NCI-H774 (cell line): ENCODE measurements around the gene HSBP1L1.

Source experiments
- DNase-seq: peaks from one replicate; lab custom pipeline; 2025; lab: John Stamatoyannopoulos, UW

Gene HSBP1L1

DNA sequence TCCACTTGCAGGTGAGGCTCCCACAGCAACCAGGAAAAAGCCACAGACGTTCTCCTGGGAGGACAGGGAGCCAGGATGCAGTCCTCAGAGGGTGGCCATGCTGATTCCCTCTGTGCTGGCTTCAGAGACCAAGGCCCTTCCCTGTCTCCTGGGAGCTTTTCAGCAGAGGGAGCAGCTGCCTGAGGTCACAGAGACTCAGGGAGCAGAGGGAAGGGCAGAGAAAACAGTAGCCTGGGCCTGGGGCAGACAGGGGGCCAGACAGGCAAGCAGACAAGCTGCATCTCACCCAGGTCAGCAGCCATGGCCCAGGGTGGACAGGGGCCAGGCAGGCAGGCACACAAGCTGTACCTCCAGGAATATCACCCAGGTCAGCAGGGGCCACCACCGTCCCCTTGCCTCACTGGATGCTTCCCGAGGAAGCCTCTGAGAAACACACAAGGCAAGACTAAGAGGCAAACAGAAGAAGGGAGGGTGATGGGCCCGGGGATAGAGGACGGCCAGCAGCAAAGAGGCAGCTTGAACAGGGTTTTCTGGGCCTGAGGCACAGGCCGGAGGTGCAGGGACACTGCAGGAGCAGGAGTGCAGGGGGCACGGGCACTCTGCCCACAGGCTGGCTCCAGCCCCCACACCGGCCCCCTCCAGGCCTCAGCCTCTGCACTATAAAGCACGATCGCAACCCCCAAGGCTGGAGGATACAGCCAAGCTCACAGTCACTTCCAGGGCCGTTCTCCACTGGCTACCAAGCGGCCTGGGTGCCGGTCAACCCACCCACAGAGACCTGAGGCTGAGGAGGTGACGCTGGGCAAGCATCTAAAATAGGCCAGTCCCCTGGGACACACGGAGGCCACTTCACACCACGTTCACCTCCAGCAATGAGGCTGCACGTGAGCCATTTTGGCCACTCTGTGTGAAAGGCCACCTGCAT lies 19.1 kb upstream of the HSBP1L1 start:
- no peak for DNase-seq

DNA sequence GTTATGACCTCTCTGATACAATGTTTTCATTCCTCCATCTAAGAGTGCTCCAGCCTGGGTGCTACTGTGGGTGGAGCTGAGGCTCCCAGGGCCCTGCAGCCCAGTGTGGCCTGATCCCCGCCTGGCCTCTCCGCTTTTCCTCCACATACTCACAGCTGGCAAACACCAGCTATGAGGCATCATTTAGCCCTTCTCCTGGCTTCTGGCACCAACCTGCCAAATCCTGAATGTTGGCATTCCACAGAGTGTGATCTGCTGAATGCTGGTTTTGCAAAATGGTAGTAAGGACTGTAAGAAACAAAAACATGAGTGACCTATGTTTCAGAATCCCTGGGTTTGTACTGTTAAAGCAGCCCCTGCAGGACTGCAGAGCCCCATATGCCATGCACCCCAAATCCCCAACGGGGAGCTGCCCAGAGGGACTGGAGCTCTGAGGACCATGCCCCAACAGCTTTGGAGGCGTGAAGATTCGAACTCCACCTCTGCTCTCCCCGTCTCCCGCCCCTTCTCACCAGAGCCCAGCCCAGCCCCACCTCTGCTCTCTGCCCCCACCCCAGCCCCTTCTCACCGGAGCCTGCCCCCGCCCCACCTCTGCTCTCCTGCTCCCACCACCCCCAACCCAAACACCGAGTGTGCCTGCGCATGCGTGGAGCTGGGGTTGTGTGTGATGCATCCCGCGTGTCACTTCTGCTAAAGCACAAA lies 17.2 kb upstream of the HSBP1L1 start:
- DNase-seq = no peak

DNA sequence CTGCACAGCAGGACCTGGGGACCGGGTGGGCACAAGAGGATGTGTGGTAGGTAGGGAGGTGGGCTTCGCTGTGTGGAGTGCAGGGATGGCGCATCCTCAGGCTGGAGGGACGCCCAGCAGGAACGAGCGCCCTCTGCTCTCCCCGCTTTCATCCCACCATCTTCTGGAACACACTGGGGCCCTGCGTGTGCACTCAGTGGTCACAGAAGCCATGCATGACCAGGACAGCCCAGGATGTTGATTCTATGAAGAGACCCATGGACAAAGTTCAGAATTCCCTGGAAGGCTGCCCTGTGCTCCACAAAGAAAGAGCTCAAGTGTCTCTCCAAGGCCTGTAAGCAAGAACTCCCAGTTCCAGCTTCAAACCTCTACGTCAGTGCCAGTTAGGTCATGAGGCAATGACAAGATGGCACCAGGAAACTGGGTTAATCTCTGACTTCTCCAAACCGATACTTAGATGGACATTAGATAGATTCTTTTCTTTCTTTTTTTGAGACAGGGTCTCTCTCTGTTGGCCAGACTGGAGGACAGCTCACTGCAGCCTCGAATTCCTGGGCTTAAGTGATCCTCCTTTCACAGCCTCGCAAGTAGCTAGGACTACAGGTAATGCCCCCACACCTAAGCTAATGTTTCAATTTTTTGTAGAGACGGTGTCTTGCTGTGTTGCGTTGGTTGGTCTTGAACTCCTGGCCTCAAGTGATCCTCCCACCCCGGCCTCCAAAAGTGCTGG lies 16.4 kb upstream of the HSBP1L1 start:
- no peak for DNase-seq

DNA sequence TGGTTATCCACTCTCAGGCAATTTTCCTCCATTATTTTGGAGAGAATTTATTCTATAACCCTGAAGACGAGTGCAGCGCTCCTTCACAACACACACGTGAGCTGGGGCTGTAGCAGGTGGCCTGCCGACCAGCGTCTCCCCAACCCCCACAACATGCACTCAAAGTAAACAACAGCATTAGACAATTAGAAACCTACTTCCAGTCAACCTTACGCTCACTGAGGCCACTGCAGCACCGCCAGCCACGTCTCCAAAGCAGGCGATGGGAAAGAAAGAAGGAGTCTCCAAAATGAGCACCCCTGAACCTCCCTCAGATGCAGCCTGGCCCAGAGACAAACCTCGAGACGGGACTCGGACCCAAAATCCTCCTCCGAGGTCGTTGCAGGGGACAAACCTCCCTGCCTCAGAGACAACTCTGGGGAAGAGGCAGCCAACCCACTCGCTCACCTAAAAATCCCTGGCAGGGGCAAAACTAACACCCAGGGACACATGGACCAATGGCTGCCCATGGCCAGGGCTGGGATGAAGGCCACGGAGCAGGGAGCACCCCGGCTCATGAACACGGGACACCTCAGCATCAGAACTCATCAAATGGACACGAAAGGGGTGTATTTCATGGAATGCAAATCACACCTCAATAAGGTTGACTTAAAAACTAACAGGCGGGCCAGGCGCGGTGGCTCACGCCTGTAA lies 15.6 kb upstream of the HSBP1L1 start:
- no peak for DNase-seq

DNA sequence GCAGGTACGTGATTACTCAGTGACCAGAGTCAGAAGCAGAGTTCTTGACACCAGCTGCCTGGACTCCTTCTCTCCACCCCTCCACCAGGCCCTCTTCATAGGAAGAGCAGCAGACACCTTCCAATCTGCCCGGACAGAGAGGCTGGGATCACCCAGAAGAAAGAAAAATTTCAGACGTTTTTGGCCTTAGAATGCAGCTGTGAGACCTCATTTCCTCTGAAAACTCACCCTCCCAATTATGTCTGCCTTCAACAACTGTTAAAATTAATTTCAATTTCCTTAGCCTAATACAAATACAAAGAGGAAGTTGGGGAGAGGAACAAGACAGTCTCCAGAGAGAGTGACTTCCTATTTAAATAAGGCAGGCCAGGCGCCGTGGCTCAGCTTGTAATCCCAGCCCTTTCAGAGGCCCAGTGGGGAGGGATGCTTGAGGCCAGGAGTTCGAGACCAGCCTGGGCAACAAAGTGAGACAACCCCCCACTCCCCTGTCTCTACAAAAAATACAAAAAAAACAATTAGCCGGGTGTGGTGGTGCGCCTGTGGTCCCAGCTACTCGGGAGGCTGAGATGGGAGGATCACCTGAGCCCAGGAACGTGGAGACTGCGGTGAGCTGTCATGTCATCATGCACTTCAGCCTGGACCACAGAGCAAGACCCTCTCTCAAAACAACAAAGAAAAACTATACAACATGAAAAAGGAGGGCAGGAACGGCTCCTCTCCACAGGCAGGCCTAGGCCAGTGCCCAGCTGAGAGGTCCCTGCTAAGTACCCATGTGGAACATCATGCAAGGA lies 14.6 kb upstream of the HSBP1L1 start:
- no peak for DNase-seq

DNA sequence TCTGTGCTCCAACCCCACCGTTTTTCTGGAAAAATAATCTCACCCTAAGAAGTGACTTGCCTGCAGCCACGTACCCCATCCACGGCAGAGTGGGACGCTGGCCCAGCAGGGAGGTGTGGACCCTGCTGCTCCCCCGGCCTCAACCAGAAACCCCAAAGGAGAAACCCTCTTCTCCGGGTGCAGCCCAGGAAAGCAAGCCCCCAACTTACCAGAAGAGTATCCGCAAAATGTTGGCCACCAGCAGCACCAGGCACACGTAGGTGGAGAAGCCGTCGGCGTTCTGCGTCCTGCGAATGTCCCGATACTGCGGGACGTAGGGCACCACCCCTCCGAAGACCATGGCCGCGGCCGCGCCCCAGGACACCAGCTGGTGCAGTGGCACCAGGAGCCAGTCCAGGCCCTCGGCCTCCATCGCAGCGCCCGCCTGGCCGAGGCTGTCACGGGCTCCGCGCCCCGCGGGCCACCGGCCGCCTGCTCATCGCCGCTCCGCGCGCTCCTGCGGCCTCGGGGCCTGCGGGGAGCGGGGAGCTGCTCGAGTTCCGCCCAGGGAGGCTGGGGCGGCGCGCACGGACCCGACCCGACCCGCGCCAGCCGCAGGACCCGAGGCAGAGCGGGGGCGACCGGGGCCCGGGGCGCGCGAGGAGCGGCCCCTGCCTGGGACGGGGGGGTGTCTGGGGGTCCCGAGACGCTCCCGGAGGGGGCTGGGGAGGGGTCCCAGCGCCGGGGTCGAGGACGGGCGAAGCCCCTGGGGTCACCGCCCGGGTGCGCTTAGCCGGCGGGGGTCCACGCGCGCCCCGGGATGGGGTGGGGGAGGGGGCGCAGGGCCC lies 13.7 kb upstream of the HSBP1L1 start:
- DNase-seq = no peak

DNA sequence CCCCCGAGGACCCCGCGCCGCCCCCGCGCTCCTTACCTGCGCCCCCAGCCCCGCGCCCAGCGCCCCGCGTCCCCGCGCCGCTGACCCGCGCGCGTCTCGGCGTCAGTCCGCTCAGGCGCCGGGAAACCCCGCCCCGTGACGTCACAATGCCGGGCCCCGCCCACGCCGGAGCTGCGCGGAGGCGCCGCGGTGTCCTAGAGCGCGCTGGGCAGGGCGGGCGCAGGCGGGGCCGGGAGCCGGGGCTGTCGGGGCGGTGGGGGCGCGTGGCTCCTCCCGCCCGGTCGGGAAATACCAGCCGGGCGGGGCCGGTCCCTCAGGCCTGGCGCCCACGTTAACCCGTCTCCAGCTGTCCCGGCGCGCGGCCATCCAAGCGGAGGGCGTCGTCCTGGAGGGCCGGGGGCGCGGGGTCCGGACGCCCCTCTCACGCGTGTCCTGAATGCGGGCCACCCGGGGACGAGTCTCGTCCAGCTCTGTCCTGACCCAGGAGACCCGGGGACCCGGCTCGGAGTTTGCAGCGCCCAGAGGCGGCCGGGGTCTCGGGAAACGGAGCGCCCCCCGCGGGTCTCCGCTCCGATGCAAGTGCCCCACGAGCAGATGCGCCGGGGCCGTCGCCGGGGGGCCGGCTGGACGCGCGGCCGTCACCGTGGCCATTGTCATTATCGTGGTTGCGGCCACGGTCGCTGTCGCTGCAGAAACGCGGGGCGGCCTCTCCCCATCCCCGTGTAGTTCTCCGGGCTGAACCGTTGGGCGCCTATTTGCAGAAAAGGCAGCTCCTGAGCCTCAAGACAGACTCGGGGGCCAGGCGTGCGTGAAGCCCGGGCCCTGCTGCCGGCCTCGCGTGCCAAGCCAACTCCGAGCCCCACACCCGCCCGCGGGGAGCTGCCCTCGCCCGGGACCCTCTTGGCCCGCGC lies 12.6 kb upstream of the HSBP1L1 start, which contains the start of gene SLC66A2:
TSS of gene SLC66A2 (minus strand) at position 109 of the 911 bp plus-strand sequence. CDS start 727 bp downstream, outside the sequence.
- DNase-seq = peak; percentile 74

DNA sequence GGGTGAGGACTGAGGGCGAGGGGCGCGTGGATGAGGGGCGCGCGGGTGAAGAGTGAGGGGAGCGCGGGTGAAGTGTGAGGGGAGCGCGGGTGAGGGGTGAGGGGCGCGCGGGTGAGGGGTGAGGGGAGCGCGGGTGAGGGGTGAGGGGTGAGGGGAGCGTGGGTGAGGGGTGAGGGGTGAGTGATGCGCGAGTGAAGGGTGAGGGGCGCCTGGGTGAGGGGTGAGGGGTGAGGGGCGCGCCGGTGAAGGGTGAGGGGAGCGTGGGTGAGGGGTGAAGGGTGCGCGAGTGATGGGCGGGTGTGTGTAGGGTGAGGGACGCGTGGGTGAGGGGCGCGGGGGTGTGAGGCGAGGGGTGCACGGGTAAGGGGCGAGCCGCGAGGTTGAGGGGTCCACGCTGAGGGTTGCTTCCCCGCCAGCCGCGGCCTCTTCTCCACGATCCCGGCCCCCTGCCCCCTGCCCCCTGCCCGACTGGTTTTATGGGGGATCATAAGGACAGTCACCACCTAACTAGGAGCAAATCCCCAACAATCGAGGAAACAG lies 11.9 kb upstream of the HSBP1L1 start:
- DNase-seq = no peak

DNA sequence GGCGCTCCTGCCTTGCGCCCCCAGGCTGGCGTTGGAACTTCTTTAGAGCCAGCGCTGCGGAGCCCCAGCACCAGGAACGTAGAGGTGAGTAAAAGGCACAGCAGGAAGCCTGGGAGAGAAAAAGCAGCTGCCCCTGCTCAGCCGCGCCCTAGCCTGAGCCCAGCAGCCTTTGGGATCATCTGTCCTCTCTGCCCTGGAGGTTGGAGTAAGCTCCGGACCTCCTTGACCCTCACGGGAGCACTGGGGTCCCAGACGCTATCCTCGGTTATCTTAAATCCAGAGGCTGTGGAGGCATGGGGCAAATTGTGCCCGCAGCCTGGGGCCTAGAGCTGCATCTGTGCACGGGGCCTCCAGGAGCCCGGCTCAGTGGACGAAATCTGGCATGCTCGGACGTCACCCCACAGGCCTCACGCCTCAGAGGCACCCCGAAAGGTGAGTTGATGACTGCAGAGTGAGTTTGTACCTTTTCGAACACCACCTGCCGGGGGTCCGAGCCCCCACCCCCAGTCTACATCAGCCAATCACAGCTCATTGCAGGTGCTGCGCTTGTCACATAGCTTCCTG lies 11.4 kb upstream of the HSBP1L1 start:
- no peak for DNase-seq

DNA sequence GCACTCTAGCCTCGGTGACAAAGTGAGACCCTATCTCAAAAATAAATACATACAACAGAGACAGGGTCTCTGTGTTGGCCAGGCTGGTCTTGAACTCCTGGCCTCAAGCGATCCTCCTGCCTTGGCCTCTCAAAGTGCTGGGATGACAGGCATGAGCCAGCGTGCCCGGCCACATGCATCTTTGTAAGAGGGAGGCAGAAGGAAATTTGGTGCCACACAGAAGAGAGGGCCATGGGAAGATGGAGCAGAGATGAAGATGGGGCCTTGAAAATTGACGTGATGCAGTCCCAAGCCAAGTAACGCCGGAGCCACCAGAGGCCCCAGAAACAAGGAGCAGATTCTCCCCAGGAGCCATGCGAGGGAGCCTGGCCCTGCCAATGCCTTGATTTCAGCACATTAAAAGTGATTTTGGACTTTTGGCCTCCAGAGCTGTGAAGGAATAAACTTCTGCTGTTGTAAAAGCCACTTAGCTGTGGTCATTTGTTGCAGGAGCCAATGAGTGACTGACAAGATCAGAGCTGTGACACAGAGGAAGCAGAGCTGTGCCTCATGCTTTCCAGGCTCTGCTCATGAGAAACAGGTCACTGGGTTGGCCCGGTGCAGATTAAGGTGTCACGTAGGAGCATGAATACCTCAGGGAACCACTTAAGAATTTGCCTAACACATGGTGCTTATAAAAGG lies 10.3 kb upstream of the HSBP1L1 start:
- no peak for DNase-seq

DNA sequence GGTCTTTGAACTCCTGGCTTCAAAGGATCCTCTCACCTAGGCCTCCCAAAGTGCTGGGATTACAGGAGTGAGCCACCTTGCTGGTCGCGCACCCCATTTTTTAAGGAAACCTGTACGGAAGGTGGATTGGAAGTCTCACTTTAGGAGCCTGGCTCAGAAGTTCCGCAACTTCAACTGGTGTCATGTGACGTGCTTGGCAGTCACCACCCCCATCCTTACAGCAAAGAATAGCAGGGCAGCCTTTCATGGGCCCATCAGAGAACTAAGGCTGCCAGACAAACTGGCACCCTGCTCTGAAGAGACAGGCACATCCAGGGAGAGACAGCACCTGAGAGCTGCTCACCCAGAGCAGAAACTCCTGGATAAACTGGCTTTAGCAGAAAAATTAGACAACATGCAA lies 9.7 kb upstream of the HSBP1L1 start:
- no peak for DNase-seq

DNA sequence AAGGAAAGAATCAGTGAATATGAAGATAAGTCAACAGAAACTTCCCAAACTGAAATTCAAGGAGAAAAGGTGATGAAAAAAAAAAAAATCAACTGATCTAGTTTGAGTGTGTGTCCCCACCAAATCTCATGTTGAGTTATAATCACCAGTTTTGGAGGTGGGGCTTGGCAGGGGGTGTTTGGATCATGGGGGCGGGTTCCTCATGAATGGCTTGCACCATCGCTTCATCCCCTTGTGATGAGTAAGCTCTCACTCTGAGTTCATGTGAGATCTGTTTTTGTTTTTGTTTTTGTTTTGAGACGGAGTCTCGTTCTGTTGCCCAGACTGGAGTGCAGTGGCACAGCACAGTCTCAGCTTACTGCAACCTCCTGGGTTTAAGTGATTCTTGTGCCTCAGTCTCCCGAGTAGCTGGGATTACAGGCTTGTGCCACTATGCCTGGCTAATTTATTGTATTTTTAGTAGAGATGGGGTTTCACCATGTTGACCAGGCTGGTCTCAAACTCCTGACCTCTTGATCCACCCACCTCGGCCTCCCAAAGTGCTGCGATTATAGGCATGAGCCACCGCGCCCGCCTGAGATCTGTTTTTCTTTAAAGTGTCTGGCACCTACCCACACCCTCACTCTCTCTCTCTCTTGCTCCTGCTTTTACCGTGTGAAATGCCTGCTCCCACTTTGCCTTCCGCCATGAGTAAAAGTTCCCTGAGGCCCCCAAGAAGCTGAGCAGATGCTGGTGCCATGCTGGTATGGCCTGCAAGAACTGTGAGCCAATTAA lies 9.0 kb upstream of the HSBP1L1 start:
- DNase-seq = no peak

DNA sequence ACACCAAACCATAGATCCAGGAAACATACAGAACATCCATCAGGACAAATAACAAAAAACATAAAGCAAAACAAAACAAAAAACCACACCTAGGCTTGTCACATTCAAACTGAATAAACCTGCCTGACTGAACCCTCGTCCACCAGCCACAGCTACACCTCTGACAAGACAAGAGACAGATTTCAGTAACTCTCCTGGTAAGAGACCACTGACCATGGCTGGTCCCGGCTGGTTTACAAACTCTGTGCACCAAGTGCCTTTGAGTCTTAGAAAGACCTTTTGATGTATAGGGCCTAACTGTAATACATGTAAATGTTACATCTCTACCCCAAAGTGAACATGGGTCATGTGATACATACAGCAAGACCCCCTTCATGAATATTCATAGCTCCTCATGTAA lies 8.2 kb upstream of the HSBP1L1 start:
- DNase-seq = no peak

DNA sequence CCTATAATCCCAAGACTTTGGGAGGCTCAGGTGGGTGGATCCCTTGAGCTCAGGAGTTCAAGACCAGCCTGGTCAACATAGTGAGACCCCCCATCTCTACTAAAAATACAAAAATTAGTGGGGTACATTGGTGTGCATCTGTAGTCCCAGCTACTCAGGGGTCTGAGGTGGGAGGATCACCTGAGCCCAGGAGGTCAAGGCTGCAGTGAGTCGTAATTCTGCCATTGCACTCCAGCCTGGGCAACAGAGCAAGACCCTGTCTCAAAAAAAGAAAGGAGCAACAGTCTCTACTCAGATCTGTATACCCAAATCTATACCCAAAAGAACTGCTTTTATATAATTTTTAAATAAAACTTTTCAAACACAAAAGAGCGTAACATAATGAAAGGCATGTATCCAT lies 5.5 kb upstream of the HSBP1L1 start:
- DNase-seq = no peak

DNA sequence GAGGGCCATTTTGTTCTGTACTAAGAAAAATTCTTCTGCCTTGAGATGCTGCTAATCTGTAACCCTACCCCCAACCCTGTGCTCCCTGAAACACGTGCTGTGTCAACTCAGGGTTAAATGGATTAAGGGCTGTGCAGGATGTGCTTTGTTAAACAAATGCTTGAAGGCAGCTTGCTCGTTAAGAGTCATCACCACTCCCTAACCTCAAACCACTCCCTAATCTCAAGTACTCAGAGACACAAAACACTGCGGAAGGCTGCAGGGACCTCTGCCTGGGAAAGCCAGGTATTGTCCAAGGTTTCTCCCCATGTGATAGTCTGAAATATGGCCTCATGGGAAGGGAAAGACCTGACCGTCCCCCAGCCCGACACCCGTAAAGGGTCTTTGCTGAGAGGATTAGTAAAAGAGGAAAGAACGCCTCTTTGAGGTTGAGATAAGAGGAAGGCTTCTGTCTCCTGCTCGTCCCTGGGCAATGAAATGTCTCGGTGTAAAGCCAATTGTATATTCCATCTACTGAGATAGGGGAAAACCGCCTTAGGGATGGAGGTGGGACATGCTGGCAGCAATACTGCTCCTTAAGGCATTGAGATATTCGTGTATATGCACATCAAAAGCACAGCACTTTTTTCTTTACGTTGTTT lies 4.2 kb upstream of the HSBP1L1 start:
- peak; percentile 5 for DNase-seq

DNA sequence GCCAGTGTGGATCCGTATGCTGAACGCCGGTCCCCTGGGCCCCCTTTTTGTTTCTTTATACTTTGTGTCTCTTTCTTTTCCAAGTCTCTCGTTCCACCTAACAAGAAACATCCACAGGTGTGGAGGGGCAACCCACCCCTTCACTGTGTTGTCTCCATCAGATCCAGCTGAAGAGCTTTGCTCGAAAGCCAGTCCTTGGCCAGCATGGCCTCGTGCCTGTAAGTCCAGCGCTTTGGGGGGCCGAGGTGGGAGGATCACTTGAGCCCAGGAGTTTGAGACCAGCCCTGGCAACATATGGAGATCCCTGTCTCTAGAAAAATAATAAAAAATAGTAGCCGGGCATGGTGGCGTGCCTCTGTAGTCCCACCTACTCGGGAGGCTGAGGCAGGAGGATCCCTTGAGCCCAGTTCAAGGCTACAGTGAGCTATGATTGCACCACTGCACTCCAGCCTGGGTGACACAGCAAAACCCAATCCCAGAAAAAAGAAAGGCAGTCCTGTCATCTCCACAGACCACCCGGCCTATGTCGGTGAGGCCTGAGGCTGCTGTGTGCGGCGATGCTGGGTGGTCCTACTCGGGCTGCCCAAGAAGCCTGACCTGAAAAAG lies 3.4 kb upstream of the HSBP1L1 start:
- DNase-seq = no peak
